UCSD-AML1 (cell line): ENCODE measurements around the gene ARHGDIA.

Source experiments
- DNase-seq: peaks from one replicate; lab custom pipeline; 2025; ENCODE audit not compliant: unreplicated experiment; lab: John Stamatoyannopoulos, UW

Gene ARHGDIA

GRCh38 chr17:81888988-81889595 is 18.0 kb upstream of the ARHGDIA start:
- DNase-seq: no peak

GRCh38 chr17:81888105-81888987 is 17.2 kb upstream of the ARHGDIA start:
- no peak for DNase-seq

DNA sequence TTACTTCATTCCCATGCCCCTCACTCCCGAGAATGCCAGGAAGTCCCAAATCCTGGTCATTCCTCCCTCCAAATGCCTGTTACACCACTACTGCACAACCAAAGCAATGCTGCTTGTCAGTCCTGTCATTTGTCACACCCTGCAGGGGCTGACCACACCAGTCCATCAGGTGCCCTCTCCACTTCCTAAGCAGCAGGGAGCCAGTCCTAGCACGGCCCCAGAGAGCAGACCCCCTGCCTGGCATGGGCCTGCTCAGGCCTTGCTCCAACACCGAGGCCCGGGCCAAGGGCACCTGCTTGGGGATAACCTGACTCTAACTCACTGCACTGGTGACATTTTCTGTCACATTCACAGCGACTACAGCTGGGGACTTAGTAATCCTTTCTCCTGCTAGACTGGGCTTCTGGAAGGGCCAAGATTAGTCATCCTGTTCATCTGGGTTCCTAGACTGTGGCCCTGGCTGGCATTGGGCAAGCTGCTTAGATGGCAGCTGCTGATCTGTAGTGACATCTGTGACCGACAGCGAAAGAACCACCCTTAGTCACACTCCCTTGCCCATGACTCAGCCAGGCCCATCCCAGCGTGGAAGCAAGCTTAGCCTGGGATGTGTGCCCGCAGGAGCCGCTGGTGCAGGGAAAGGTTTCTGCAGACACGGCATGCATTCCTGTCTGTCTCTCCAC is 14.9 kb upstream of the ARHGDIA start:
- no peak for DNase-seq

DNA sequence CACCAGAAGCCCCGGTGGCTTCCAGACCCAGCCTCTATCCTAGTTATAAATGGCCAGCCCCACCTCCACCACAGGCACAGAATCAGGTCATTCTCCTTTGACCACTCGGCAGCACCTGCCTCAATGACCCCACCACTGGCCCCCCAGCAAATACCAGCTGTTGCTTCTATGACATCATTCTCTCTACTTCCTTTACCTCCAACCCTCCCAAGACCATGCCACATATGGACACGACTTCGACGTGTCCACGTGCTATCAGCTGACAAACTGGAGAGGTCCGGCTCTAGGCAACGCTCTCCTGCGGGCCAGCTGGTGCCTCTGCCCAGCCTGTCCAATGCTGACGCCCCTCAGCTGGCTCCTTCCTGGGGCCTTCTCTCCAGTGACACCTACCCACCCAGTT is 14.3 kb upstream of the ARHGDIA start:
- no peak for DNase-seq

- DNase-seq: no peak
These were observed 13.8 kb upstream of the ARHGDIA start for GRCh38 chr17:81884968-81885367.

GRCh38 chr17:81884520-81884919 is 13.4 kb upstream of the ARHGDIA start:
- DNase-seq: no peak

GRCh38 chr17:81879121-81879520 is 8.0 kb upstream of the ARHGDIA start:
- no peak for DNase-seq

DNA sequence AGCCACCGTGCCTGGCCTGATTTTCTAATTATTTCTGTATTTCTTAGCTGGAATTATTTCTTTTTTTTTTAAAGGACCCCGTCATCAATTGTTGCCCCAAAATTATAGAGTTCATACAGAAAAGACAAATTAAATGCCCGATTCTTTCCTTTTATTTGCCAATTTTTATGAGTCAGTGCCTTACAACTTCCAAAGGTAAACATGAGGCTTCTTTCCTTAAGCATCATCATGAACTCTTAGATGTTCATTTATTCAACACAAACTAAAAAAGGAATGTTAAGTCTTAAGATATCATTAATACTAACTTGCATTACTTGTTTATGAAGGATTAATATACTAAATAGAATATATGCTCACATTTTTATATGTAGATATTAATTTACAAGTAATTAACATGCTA is 7.2 kb upstream of the ARHGDIA start:
- DNase-seq: no peak

GRCh38 chr17:81877569-81877968 is 6.4 kb upstream of the ARHGDIA start:
- DNase-seq: no peak

DNA sequence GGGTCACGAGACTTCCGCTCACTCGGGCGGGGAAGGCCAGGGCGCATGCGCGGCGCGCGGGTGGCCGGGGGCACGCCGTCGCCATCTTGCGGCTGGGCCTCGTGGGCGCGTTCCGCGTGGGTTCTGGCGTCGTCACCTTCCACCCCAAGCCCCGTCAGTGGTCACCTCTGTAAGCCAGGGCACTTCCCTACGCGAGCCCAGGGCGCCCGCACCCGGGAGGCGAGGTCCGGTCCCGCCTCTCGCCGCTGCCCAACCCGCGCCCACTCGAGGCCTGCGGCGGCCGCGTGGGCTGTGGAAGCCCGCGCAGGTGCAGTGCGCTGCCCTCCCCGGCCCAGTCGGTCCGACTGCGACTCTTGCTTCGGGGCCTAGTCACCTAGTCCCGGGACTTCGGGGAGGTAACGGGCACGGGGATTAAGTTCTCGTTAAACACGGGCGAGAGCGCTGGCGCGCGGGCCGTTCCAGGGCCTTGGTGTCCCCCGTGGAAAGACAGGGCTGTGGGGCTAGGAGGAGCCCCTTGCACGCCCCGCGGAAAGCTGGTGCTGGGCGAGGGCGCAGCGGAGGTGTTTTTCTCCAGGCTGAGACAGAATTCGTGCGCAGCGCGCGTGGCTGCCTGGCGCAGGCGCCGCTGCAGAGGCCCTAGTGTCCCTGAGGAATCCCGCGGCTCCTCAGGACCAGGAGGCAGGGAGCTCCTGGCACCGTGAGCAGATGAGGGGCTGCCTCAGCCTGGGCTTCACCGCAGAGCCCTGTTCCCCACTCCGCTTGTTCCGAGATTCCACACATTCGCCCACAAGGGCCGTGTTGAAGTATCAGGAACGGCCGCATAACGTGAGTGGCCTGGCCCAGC is 472 bp upstream of the ARHGDIA start:
- DNase-seq: peak; percentile 93

DNA sequence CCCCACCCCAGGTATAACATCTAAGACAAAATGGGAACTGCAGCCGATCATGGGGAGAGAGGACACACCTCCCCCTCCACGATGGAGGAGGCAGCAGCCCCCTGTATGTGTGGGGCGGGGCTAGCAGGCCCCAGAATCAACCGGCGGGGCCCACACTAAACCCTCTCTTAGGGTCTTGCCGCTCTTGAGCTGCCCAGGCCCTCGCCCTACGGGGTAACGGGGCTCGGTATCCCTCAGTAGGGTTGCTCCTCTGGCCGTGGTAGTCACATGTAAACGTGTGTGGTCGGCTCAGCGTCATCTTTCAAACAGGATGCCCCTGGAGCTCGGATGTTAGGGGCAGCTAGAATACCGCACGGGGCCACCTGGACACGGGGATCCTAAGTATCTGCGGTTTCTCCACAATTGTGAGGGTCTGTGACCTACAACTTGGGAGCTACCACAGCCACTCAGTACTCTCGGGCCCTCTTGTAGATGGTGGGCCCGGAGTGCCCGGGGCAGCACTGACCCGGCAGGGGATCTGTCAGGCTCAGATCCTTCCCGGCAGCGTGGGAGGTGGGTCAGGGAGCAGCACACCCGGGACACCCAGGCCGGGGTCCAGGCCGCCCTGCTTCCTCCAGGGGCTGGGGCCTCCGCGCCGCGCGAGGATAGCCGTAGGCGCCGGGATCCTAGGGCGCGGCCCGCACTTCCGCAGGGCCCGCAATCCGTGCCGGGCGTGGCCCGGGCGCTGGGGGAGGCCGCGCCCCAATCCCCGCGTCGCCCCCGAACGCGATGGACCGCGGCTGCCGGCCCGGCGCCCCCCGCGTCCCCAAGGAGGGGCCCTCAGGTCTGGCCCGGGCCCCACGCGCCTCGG is 781 bp downstream of the ARHGDIA start:
- peak; percentile 31 for DNase-seq

GRCh38 chr17:81869221-81870130 is 1.7 kb downstream of the ARHGDIA start:
- DNase-seq: no peak

DNA sequence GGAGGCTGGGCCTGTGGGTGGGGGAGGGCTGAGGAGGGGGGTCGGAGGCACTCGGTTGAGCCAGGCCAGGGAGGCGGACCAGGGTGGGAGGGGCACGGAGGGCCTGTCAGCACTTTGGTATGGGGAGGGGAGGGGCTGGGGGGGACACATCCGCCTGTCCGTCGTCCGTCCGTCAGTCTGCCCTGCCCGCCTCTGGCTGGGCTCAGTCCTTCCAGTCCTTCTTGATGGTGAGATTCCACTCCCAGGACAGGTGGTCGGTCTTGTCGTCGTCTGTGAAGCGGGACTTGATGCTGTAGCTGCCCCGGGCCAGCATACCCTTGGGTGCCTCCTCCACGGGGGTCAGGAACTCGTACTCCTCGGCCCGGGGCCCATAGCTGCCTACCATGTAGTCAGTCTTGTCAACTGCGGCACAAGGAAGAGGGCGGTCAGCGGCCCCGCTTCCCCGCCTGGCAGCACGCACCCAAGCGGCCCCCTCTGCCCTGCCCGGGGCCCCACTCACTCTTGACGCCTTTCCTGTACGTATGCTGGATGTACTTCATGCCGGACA is 2.4 kb downstream of the ARHGDIA start:
- DNase-seq: no peak

DNA sequence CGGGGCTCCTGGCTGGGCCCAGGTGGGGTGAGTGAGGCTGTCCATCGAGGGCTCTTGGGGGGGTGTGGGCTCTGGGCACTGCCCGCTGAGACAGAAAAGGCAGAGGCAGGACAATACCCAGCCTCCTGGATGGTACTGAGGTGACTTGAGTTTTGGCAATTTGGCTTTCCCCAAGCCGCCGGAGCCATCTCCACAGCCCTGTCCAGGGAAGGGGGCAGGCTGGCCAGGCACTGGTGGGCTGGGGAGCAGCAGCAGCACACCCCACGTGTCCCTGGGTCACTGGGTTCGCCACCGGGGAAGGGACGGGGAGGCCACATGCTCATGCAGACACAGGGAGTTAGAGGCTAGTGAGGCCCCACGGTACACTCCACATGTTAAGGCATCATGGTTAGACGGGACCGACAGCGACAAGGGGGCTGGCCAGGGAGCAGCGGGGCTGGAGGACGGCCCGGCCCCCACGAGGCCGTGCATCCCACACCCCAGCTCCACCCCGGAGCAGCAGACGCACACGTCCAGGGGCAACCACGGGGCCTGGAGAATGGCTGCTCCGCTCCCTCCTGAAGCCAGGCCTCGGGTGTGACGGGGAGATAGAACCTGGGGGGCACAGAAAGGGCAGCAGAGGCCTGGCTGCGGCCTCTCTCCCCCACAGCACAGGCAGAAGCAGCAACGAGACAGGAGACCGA is 3.0 kb downstream of the ARHGDIA start:
- DNase-seq: no peak

GRCh38 chr17:81867170-81867990 is 3.8 kb downstream of the ARHGDIA start:
- DNase-seq: peak; percentile 57

- no peak for DNase-seq
These were observed 4.5 kb downstream of the ARHGDIA start for GRCh38 chr17:81866440-81867169.
